Measurements from ENCODE around the gene TAAR2.

TAAR2 gene

DNA sequence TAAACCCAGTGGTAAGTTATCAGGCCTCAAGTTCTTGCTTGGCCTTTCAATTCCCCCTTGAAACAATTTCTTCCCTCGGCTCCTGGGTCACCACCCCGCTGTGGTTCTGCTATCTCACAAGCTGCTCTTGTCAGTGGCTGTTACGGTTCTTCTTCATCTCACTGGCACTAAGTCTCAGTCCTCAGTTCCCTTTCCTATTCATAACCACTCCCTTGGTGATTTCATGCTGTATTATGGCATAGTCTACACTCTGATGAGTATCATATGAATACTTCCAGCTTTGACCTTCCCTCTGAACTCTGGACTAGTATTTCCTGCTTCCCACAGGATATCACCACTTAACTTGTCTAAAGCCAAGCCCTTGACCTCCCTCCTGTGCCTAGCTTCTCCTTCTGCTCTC is 27.0 kb upstream of the TAAR2 start (continued):
- TF ChIP-seq ZNF274 (IDR thresholded peaks at IDR 0.05; ENCODE audit: low read length): no peak
- no peak for TF ChIP-seq ZNF274 (tag by site-specific recombination; IDR thresholded peaks at IDR 0.05; ENCODE audit: borderline replicate concordance)
- TF ChIP-seq OSR2 (tag by site-specific recombination; IDR thresholded peaks at IDR 0.05): no peak
- no peak for TF ChIP-seq BCL11B (tag by site-specific recombination; IDR thresholded peaks at IDR 0.05; ENCODE audit: low read depth)
- no peak for TF ChIP-seq BCL11A (tag by site-specific recombination; IDR thresholded peaks at IDR 0.05; ENCODE audit: low read depth)
- TF ChIP-seq PATZ1 (tag by site-specific recombination; IDR thresholded peaks at IDR 0.05): no peak
- no peak for TF ChIP-seq ZNF621 (tag by site-specific recombination; IDR thresholded peaks at IDR 0.05)

DNA sequence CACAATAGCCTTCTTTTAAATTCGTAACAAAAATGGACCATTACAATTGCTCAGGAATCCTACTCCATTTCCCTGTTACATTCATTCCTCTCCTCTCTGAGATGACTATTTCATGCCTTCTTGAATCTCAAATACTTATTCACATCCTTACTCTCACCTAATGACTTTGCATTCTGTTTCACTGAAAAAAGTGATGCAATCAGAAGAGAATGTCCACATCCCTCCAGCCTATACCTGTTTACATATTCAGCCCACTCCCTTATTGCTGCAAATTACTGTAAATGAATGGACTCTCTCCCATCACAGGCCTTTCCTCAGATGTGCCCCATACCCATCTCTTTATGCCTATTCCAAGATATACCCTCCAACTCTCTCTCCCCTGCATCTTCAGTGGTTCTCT is 26.4 kb upstream of the TAAR2 start:
- ChIA-PET CTCF (interaction anchor here (0.6 to 0.7 kb wide), 2 partner anchors 107 to 313 kb away, joined by 4 read pairs; no protein-coding TSS in a partner anchor), POLR2A (interaction anchor here (0.5 kb wide), 1 partner anchor 20 kb away, joined by 3 read pairs; no protein-coding TSS in a partner anchor)
- no peaks in the 10 kb centered on the region for H3K9me3 ChIP-seq (ENCODE audit: control insufficient read depth, insufficient read depth, low read depth, low read length)
- no peak overlapping the region for H3K4me3 ChIP-seq (ENCODE audit: low read depth, low read length)
- no peak overlapping the region for H3K27ac ChIP-seq (ENCODE audit: extremely low read depth, low read depth, low read length)
- 0 out of 2 replicates have a peak, but pooled peaks have one; percentile 8 for TF ChIP-seq PRDM1 (tag by site-specific recombination; IDR thresholded peaks at IDR 0.05)
- no peak for TF ChIP-seq ZNF658 (tag by site-specific recombination; IDR thresholded peaks at IDR 0.05)
- peaks cover 11% of the 10 kb centered on the region for H3K4me1 ChIP-seq (ENCODE audit: control insufficient read depth, insufficient read depth, low read length)
- no peaks in the 10 kb centered on the region for H3K36me3 ChIP-seq (ENCODE audit: control insufficient read depth in 2 of 2, insufficient read depth in 1 of 2, low read length in 2 of 2)

DNA sequence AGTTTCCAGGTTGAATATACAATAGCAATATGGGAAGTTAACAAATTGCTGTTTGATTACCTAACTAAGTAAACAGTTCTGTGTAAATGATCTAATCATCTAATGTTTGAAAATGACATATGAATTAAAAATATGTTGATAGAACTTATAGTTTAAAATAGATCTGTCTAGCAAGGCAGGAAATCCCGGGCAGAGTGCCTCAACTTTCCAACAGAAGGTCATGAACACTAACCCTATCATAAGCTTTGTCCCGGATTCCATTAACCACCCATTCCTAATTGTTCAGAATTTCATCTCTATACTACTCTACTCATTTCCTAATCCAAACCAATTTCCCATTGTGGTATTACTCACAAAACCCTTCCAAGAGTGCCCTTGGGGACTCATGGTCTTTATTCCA is 24.8 kb upstream of the TAAR2 start:
- TF ChIP-seq ZNF664 (tag by site-specific recombination; IDR thresholded peaks at IDR 0.05) (no peak), ZNF514 (tag by site-specific recombination; IDR thresholded peaks at IDR 0.05) (no peak)
- Histone ChIP-seq H3K4me3 (ENCODE audit: low read depth, low read length) (no peak overlapping the region), H3K9me3 (ENCODE audit: control insufficient read depth, insufficient read depth, low read depth, low read length) (no peaks in the 10 kb centered on the region), H3K4me1 (ENCODE audit: control insufficient read depth, insufficient read depth, low read length) (peaks cover 11% of the 10 kb centered on the region), H3K27ac (ENCODE audit: extremely low read depth, low read depth, low read length) (no peak overlapping the region), H3K36me3 (ENCODE audit: control insufficient read depth in 2 of 2, insufficient read depth in 1 of 2, low read length in 2 of 2) (no peaks in the 10 kb centered on the region)
- ChIA-PET POLR2A (no interaction called here), CTCF (interaction anchor here (0.6 kb wide), 2 partner anchors 46 to 1083 kb away, joined by 3 to 4 read pairs; no protein-coding TSS in a partner anchor)

DNA sequence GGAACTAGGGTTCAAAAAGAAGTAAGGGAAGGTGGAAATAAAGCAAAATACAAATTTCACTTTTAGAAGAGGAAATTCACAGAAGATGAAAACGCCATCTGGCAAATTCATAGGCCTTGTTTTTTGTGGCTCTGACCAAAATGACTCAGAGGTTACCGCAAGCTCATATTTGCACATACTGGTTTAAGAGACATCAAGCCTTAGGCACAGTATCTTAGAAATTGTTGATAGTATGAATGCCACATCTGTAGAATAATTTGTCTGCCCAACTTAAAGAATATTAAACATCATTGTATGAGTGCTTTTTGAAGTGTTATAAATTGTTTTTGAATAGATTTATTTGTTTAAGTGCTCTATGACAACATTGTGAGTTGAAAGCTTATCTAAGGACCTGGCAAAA is 24.3 kb upstream of the TAAR2 start:
- ChIA-PET CTCF (interaction anchor here (0.6 kb wide), 1 partner anchor 1083 kb away, joined by 4 read pairs; no protein-coding TSS in a partner anchor), POLR2A (no interaction called here)
- H3K27ac ChIP-seq (ENCODE audit: extremely low read depth, low read depth, low read length): no peak overlapping the region
- H3K4me1 ChIP-seq (ENCODE audit: control insufficient read depth, insufficient read depth, low read length): peaks cover 11% of the 10 kb centered on the region
- no peaks in the 10 kb centered on the region for H3K36me3 ChIP-seq (ENCODE audit: control insufficient read depth in 2 of 2, insufficient read depth in 1 of 2, low read length in 2 of 2)
- H3K9me3 ChIP-seq (ENCODE audit: control insufficient read depth, insufficient read depth, low read depth, low read length): no peaks in the 10 kb centered on the region
- no peak overlapping the region for H3K4me3 ChIP-seq (ENCODE audit: low read depth, low read length)
- no peak for TF ChIP-seq ZNF585B (tag by site-specific recombination; IDR thresholded peaks at IDR 0.05)
- TF ChIP-seq FEZF1 (tag by site-specific recombination; IDR thresholded peaks at IDR 0.05): peak; percentile 38
- no peak for TF ChIP-seq KLF10 (tag by site-specific recombination; IDR thresholded peaks at IDR 0.05)
- TF ChIP-seq ZNF202 (tag by site-specific recombination; IDR thresholded peaks at IDR 0.05; ENCODE audit: borderline replicate concordance): no peak
- TF ChIP-seq TCF7L2 (IDR thresholded peaks at IDR 0.05; ENCODE audit: borderline replicate concordance, low read depth, low read length): peak; percentile 47; the same call in 1 of the 2 replicates
- TF ChIP-seq, protein P1, sequence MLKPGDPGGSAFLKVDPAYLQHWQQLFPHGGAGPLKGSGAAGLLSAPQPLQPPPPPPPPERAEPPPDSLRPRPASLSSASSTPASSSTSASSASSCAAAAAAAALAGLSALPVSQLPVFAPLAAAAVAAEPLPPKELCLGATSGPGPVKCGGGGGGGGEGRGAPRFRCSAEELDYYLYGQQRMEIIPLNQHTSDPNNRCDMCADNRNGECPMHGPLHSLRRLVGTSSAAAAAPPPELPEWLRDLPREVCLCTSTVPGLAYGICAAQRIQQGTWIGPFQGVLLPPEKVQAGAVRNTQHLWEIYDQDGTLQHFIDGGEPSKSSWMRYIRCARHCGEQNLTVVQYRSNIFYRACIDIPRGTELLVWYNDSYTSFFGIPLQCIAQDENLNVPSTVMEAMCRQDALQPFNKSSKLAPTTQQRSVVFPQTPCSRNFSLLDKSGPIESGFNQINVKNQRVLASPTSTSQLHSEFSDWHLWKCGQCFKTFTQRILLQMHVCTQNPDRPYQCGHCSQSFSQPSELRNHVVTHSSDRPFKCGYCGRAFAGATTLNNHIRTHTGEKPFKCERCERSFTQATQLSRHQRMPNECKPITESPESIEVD (tag by site-specific recombination; IDR thresholded peaks at IDR 0.05): 0 out of 2 replicates have a peak, but pooled peaks have one; percentile 9
